Neural crest cell (in vitro differentiated cells): ENCODE data around the gene IRX2. TPM values are rescaled to one million over a fixed set of nuclear protein-coding genes. Genes with fewer than 3 reads are reported as not detected.

Source experiments
- DNase-seq: peaks from one replicate; pipeline ENCODE4 v3.0.0; 2021; ENCODE audit warnings: low read depth, mixed read lengths, low spot score
- H3K27ac Mint-ChIP-seq: one replicate; pipeline ENCODE4 v1.8.0; 2021; ENCODE audit warnings: mild to moderate bottlenecking, mixed read lengths; ENCODE audit not compliant: unreplicated experiment
- H3K27me3 Mint-ChIP-seq: 2 replicates; pipeline ENCODE4 v1.8.0; 2021; ENCODE audit warnings: low read depth, mild to moderate bottlenecking, mixed read lengths
- H3K36me3 Mint-ChIP-seq: 2 replicates; pipeline ENCODE4 v1.8.0; 2021; ENCODE audit warnings: low read depth, mild to moderate bottlenecking, mixed read lengths
- H3K4me1 Mint-ChIP-seq: 2 replicates; pipeline ENCODE4 v1.8.0; 2021; ENCODE audit warnings: mixed read lengths
- H3K4me3 Mint-ChIP-seq: one replicate; pipeline ENCODE4 v1.8.0; 2021; ENCODE audit warnings: mild to moderate bottlenecking, mixed read lengths
- H3K9me3 Mint-ChIP-seq: 2 replicates; pipeline ENCODE4 v1.8.0; 2021; ENCODE audit warnings: mixed read lengths
- total RNA-seq: library from RNA; stranded (reverse); gene quantifications from 2 replicates; pipeline ENCODE4 v1.2.1, GENCODE V29; 2021
- TF ChIP-seq, protein P1 (sequence below): fragments of 200-600 bp; sonication (generic); conservative IDR thresholded peaks from 2 replicates; pipeline ENCODE4 v1.5.0; 2021; ENCODE audit warnings: antibody characterized with exemption, mild to moderate bottlenecking

Gene IRX2
- total RNA-seq, 1 donor from 2014 or later: 42.5 TPM

DNA sequence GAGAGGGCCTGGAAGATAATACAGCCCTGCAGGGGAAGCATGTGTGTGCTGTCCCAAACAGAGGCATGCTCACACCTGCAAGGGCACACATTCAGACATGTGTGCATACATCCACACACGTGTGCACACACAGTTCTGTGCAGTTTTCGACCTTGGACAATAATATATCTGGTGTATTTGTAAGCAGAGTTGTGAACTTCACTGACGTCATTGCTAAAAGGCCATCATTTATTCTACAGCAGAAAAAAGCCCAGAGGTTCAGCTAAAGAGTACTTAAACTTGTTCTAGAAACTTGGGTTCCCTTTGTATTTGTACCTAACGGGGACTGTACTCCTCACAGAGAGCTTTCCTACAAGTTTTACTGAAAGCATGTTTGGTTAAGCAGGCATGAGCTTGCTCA, 19.5 kb downstream of the IRX2 start:
- Mint-ChIP-seq H3K27ac (peak overlapping the region; percentile 85), H3K9me3 (no peaks in the 10 kb centered on the region), H3K27me3 (peaks cover 10% of the 10 kb centered on the region), H3K4me3 (no peak overlapping the region), H3K36me3 (no peaks in the 10 kb centered on the region), H3K4me1 (peaks cover 4% of the 10 kb centered on the region)
- TF ChIP-seq, protein P1, sequence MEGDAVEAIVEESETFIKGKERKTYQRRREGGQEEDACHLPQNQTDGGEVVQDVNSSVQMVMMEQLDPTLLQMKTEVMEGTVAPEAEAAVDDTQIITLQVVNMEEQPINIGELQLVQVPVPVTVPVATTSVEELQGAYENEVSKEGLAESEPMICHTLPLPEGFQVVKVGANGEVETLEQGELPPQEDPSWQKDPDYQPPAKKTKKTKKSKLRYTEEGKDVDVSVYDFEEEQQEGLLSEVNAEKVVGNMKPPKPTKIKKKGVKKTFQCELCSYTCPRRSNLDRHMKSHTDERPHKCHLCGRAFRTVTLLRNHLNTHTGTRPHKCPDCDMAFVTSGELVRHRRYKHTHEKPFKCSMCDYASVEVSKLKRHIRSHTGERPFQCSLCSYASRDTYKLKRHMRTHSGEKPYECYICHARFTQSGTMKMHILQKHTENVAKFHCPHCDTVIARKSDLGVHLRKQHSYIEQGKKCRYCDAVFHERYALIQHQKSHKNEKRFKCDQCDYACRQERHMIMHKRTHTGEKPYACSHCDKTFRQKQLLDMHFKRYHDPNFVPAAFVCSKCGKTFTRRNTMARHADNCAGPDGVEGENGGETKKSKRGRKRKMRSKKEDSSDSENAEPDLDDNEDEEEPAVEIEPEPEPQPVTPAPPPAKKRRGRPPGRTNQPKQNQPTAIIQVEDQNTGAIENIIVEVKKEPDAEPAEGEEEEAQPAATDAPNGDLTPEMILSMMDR: no peak
- DNase-seq: no peak

DNA sequence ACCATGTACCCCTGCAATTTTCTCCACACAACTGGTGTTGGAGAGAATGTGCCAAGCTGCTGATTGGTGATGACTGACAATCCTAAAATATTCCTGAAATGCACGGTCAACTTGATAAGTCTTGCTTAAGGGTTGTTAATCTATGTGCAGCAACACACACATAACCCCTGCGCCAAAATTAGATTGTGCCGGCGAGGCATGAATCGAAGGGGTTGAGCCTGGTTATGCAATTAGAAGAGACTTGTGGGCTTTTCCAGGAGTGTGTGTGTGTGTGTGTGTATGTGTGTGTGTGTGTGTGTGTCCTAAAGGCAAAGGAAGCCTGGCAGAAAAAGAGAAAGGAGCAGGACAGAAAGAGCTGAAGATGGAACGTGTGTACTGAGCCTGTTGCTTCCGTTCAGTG, 22.3 kb downstream of the IRX2 start:
- H3K27ac Mint-ChIP-seq: no peak overlapping the region
- H3K9me3 Mint-ChIP-seq: no peaks in the 10 kb centered on the region
- H3K4me1 Mint-ChIP-seq: peaks cover 4% of the 10 kb centered on the region
- no peaks in the 10 kb centered on the region for H3K36me3 Mint-ChIP-seq
- TF ChIP-seq, protein P1: no peak
- no peak overlapping the region for H3K4me3 Mint-ChIP-seq
- peaks cover 6% of the 10 kb centered on the region for H3K27me3 Mint-ChIP-seq
- DNase-seq: no peak

DNA sequence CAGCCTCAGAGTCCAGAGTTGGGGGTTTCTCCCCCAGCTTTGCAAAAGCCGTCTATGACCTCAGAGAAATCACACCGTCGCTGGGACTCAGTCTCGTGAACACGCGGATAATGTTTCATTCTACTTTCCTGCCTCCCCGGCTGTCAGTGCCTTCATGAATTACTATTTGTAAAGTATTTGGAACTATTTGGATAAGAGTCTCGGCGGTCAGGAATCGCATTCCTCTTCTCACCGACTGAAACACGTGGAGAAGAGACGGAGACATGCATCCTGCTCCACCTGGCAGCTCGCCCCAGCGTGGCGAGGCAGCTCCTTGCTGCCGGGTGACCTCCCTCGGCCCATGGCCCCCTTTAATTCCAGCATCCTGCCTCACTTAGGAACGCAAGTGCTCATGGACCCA, 23.9 kb downstream of the IRX2 start:
- DNase-seq: no peak
- Mint-ChIP-seq H3K27ac (no peak overlapping the region), H3K4me1 (peaks cover 4% of the 10 kb centered on the region), H3K27me3 (peaks cover 2% of the 10 kb centered on the region), H3K4me3 (no peak overlapping the region), H3K9me3 (no peaks in the 10 kb centered on the region), H3K36me3 (no peaks in the 10 kb centered on the region)
- TF ChIP-seq, protein P1: no peak

DNA sequence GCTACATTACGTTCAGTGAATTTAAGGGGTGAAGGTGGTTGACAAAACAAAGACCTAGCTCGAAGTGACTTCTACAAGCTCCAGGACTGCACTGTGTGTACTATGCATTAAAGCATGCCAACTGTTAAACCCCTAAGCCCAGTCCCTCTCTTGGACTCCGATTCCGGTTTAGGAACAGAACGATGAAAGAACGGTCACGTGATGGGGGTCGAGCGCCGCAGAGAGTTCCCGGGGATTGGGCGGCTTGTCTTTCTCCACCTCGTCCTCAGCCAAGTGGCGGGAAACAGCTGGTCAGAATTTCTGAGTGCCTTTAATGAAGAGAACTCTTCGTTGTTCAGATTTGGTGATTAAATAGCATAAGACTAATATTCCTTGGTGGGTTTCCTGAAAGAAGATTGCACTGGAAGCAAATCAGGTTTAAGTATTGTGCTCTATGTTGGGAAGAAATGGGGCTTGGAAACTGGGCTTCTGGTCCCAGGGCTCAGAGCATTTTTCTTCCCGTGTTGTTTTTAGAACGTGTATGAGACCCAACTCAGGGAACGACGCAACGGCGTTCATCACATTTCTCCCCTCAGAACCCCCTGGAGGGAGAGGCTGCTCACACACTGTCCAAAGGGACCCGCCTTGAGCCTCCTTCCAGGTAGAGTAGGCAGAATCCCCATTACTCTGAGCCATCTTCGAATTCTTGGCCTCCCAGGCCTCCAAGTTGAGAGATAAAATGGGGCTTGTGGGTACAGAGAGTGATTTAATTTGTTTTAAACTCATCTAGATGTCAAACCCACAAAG, 25.3 kb downstream of the IRX2 start:
- no peaks in the 10 kb centered on the region for H3K36me3 Mint-ChIP-seq
- no peak overlapping the region for H3K4me3 Mint-ChIP-seq
- DNase-seq: no peak
- H3K27ac Mint-ChIP-seq: no peak overlapping the region
- peaks cover 2% of the 10 kb centered on the region for H3K27me3 Mint-ChIP-seq
- TF ChIP-seq, protein P1: no peak
- no peaks in the 10 kb centered on the region for H3K9me3 Mint-ChIP-seq
- H3K4me1 Mint-ChIP-seq: peaks cover 4% of the 10 kb centered on the region

DNA sequence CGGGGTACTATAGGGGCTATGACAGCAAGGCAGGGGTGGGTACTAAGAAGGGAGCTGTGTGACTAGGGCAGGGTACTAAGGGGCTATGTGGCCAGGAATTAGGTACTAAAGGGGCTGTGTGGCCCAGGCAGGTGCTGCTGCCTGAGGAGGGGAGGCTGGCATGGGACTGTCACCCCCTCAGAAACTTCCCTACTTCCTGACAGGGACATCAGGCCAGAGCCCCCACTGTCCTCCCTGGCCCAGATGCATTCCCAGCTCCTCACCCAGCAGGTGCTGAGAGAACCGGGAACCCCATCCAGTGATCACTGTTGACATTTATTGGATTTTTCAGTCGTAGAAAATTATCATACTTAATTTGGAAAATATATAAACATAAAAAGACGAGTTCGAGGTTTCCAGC, 26.6 kb downstream of the IRX2 start:
- TF ChIP-seq, protein P1: no peak
- Mint-ChIP-seq H3K27me3 (peaks cover 2% of the 10 kb centered on the region), H3K36me3 (no peaks in the 10 kb centered on the region), H3K9me3 (no peaks in the 10 kb centered on the region), H3K4me3 (no peak overlapping the region), H3K27ac (no peak overlapping the region), H3K4me1 (peaks cover 4% of the 10 kb centered on the region)
- DNase-seq: no peak
